WERI-Rb-1 (cell line): Measurements from ENCODE around the gene CA9.

Experiments used
- DNase-seq: peaks from one replicate; pipeline ENCODE4 v3.0.0-alpha.2; 2020
- H3K27ac ChIP-seq: fragments of 250-450 bp; sonication (Bioruptor Pico); 2 replicates; pipeline ENCODE4 v1.5.1; 2020; ENCODE audit warnings: mild to moderate bottlenecking, moderate library complexity
- H3K27me3 ChIP-seq: fragments of 250-450 bp; sonication (Bioruptor Pico); 2 replicates; pipeline ENCODE4 v1.5.1; 2021; ENCODE audit warnings: mild to moderate bottlenecking, low read depth, moderate library complexity; ENCODE audit not compliant: insufficient read depth, severe bottlenecking
- H3K36me3 ChIP-seq: fragments of 250-450 bp; sonication (Bioruptor Pico); 2 replicates; pipeline ENCODE4 v1.5.1; 2020; ENCODE audit warnings: mild to moderate bottlenecking, moderate library complexity
- H3K4me3 ChIP-seq: 2 replicates; pipeline ENCODE4 v1.5.1; 2011; ENCODE audit warnings: low read depth, mild to moderate bottlenecking, control low read depth, low read length
- H3K9me3 ChIP-seq: fragments of 250-450 bp; sonication (Bioruptor Pico); 2 replicates; pipeline ENCODE4 v1.5.1; 2021; ENCODE audit warnings: mild to moderate bottlenecking, moderate library complexity; ENCODE audit not compliant: severe bottlenecking
- CTCF ChIP-seq: IDR thresholded peaks from 2 replicates; pipeline ENCODE4 v1.5.1; 2011; ENCODE audit warnings: low read depth, mild to moderate bottlenecking, control low read depth, inconsistent platforms, low read length

CA9 gene

DNA sequence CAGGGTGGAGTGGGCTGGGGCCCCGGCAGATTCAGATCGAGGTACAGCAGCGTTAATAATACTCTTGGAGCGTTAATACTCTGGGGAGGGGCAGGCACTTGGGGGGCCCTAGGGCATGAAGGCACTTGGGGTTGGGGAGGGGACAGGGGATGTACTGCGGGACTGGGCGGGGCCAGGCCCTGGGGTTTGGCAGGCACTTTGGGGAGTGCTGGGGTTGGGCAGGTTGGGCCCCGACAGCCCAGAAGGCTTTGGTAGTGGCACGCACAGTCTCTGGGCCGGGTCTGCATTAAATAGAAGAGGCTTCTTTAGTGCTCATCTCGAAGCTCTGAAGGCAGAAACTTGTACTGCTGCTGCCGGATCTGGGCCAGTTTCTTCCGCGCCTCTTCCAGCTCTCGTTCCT, 23.8 kb downstream of the CA9 start:
- TF ChIP-seq CTCF, result no peak
- H3K36me3 ChIP-seq, result peaks cover 57% of the 10 kb centered on the region

GRCh38 chr9:35698231-35698630, 24.5 kb downstream of the CA9 start:
- Histone ChIP-seq H3K36me3 (peaks cover 65% of the 10 kb centered on the region), H3K4me3 (no peak overlapping the region), H3K9me3 (no peaks in the 10 kb centered on the region), H3K27ac (no peak overlapping the region), H3K27me3 (no peaks in the 10 kb centered on the region)
- TF ChIP-seq CTCF, result no peak
- no peak for DNase-seq

More for the DNA sequence above, 23.8 kb downstream of the CA9 start:
- no peaks in the 10 kb centered on the region for H3K9me3 ChIP-seq
- H3K4me3 ChIP-seq, result no peak overlapping the region
- H3K27me3 ChIP-seq, result no peaks in the 10 kb centered on the region
- no peak for DNase-seq
- no peak overlapping the region for H3K27ac ChIP-seq

DNA sequence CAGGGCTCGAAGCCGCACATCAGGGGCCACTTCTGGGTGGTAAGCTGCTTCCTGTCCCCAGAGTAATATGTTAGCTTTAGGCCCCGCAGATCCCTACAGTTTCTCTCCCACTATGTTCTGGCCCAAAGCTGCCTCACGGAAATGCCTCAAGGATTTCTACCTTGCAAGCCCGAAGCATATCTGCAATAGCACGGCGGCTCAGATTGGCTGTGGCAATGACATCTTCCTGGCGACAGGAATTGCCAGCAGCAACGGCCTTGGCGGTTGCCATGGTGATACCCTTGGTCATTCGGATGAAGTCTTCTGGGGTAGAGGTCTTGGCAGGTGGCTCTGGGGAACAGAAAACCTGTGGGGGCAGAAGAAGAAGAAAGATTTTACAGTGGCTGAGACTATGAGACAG, 26.3 kb downstream of the CA9 start:
- DNase-seq, result no peak
- Histone ChIP-seq H3K9me3 (no peaks in the 10 kb centered on the region), H3K27me3 (no peaks in the 10 kb centered on the region), H3K27ac (no peak overlapping the region), H3K36me3 (peaks cover 83% of the 10 kb centered on the region), H3K4me3 (no peak overlapping the region)
- no peak for TF ChIP-seq CTCF

DNA sequence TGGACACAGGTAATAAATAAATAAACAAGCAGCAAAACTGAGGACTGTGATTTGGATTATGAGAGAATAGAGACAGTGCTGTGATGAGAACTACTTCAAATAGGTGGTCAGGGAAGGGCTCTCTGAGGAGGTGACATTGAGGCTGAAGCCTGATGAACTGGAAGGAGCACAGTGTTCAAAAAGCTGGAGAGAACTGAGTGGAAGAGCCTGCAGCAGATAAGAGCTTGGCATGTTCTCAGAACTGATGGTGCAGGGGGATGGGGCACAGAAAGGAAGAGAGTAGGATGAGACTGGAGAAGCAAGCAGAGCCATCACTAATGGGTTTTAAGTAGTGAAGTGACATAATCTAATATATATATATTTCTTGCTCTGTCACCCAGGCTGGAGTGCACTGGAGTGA, 27.2 kb downstream of the CA9 start:
- peaks cover 89% of the 10 kb centered on the region for H3K36me3 ChIP-seq
- H3K27me3 ChIP-seq, result no peaks in the 10 kb centered on the region
- no peak for TF ChIP-seq CTCF
- H3K27ac ChIP-seq, result no peak overlapping the region
- no peak overlapping the region for H3K4me3 ChIP-seq
- no peaks in the 10 kb centered on the region for H3K9me3 ChIP-seq
- no peak for DNase-seq

- peaks cover 91% of the 10 kb centered on the region for H3K36me3 ChIP-seq
- no peak overlapping the region for H3K27ac ChIP-seq
- H3K4me3 ChIP-seq, result no peak overlapping the region
- no peaks in the 10 kb centered on the region for H3K9me3 ChIP-seq
- TF ChIP-seq CTCF, result no peak
- DNase-seq, result no peak
- H3K27me3 ChIP-seq, result no peaks in the 10 kb centered on the region
Measured at GRCh38 chr9:35702696-35703095, 29.0 kb downstream of the CA9 start.

DNA sequence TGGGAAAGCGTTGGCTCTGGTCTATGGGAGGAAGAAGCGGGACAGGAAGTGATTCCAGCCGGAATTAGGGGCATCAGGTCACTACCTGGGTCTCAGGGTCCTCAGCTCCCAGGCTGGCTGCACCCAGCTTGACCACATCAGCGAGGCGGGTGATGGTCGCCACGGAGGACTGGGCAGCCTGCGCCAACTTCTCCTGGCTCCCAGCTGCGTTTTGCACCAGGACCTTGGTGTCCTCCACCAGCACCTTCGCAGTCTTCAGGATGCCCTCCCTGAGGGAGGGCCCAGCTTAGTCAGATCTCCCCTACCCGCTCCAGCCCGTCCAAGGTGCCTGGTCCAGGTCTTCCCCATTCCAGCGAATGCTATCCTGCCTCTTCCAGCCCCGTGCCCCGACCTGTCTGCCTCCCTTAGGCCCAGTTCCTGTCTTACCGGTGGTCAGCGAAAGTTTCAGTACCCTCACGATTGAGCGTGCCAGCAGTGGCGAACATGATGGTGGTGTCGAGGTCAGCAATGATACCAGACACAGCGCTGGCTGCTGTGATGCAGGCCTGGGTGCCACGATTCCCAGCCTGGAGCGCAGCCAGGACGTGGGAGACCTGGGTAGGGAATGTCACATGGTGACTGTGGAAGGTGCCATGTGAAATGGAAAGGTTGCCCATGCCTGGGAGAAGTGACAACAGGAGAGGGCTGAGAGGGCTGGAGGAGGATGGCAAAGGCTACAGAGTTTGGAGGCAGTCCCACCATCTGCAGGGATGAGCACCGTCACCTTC, 30.4 kb downstream of the CA9 start:
- H3K9me3 ChIP-seq, result no peaks in the 10 kb centered on the region

More for the DNA sequence above, 30.4 kb downstream of the CA9 start:
- Histone ChIP-seq H3K27me3 (no peaks in the 10 kb centered on the region), H3K4me3 (no peak overlapping the region), H3K36me3 (peaks cover 94% of the 10 kb centered on the region), H3K27ac (no peak overlapping the region)
- DNase-seq, result no peak
- no peak for TF ChIP-seq CTCF
